Panc1 (cell line): Measurements from ENCODE around the gene C20orf141. TPM values are rescaled to one million over a fixed set of nuclear protein-coding genes. Genes with fewer than 3 reads are reported as not detected.
"Not testable (repeated sequence)": the region's sequence is repeated elsewhere in the genome, so short reads cannot be mapped to it uniquely, and the experiment has no call there.

Source experiments
- ATAC-seq: fragments of 200-7000 bp; cut with Tn5 transposase; 2 replicates; pipeline ENCODE4 v1.9.1; 2020; ENCODE audit warnings: mild to moderate bottlenecking, moderate library complexity
- BruUV-seq: library from RNA; stranded (reverse); fragments of 400-500 nt; replicated peaks from 2 replicates; lab custom pipeline; 2021; lab: Mats Ljungman, UMichigan
- CTCF ChIA-PET: fragments of 300-600 bp; sonication (Branson Sonifier 250); formaldehyde crosslinking; loops from one replicate; lab custom pipeline; 2022; ENCODE audit warnings: antibody characterized with exemption; lab: Charles Lee
- POLR2A ChIA-PET: fragments of 300-600 bp; sonication (Branson Sonifier 250); formaldehyde crosslinking; loops from one replicate; lab custom pipeline; 2022; ENCODE audit warnings: antibody characterized with exemption; lab: Charles Lee
- DNase-seq: peaks from one replicate; pipeline ENCODE4 v3.0.0-alpha.2; 2010; ENCODE audit warnings: low read depth, low spot score
- H3K27ac ChIP-seq: 2 replicates; pipeline ENCODE4 v1.5.1; 2011; ENCODE audit warnings: mild to moderate bottlenecking, low read length, inconsistent platforms
- H3K27me3 ChIP-seq: fragments of 200-500 bp; sonication (Bioruptor generic); 2 replicates; pipeline ENCODE4 v1.6.0; 2014; ENCODE audit warnings: low read length, inconsistent platforms; ENCODE audit not compliant: control insufficient read depth, insufficient read depth
- H3K36me3 ChIP-seq: fragments of 200-500 bp; sonication (Bioruptor generic); 2 replicates; pipeline ENCODE4 v1.5.1; 2014; ENCODE audit warnings: inconsistent platforms, mild to moderate bottlenecking, low read length, moderate library complexity; ENCODE audit not compliant: control insufficient read depth, insufficient read depth
- H3K4me1 ChIP-seq: 2 replicates; pipeline ENCODE4 v1.5.1; 2011; ENCODE audit warnings: inconsistent platforms, mild to moderate bottlenecking, low read length, moderate library complexity; ENCODE audit not compliant: control insufficient read depth, insufficient read depth
- H3K4me3 ChIP-seq, 2 experiments: 2 replicates each; pipeline ENCODE4 v1.5.1; 2011 to 2012; ENCODE audit warnings: low read depth in 2 of 2, low read length in 2 of 2, mild to moderate bottlenecking in 2 of 2, inconsistent platforms in 1 of 2, moderate library complexity in 1 of 2
- H3K9me3 ChIP-seq: fragments of 200-500 bp; sonication (Bioruptor generic); 2 replicates; pipeline ENCODE4 v1.5.1; 2014; ENCODE audit warnings: low read depth, mild to moderate bottlenecking, inconsistent platforms, low read length, moderate library complexity; ENCODE audit not compliant: control insufficient read depth, insufficient read depth
- POLR2AphosphoS5 ChIP-seq: IDR thresholded peaks from 2 replicates; pipeline ENCODE4 v1.6.1; 2012; ENCODE audit warnings: mild to moderate bottlenecking, low read depth, low read length, moderate library complexity
- SIN3A ChIP-seq: IDR thresholded peaks from 2 replicates; pipeline ENCODE4 v1.6.1; 2012; ENCODE audit warnings: low read depth, mild to moderate bottlenecking, low read length, moderate library complexity, borderline replicate concordance; ENCODE audit not compliant: insufficient read depth
- TCF7L2 ChIP-seq: IDR thresholded peaks from 2 replicates; pipeline ENCODE4 v1.6.1; 2011; ENCODE audit warnings: mild to moderate bottlenecking, low read depth, low read length, inconsistent platforms
- in situ Hi-C: cut with HindIII; loops from 2 replicates; pipeline ENCODE4 v1.10.0; 2016; ENCODE audit warnings: low sequenced_read_pairs, low pct_unique_long_range_greater_than_20kb
- intact Hi-C: fragments of 100-400 bp; cut with micrococcal nuclease; formaldehyde crosslinking; loops from one replicate; pipeline ENCODE4 v1.10.0; 2022; ENCODE audit not compliant: unreplicated experiment
- total RNA-seq: library from RNA; stranded (reverse); gene quantifications from one replicate; pipeline ENCODE4 v1.2.1, GENCODE V29; 2021; ENCODE audit not compliant: unreplicated experiment
- TF ChIP-seq, protein P1 (sequence below): fragments of 450-650 bp; IDR thresholded peaks from 2 replicates; pipeline ENCODE4 v1.5.1; 2017; ENCODE audit warnings: mild to moderate bottlenecking
- TF ChIP-seq, protein P2 (sequence below), 2 experiments: IDR thresholded peaks; 2 replicates each; pipeline ENCODE4 v1.6.1; 2011 to 2012; ENCODE audit warnings: low read depth in 2 of 2, control low read depth in 1 of 2, low read length in 1 of 2, mild to moderate bottlenecking in 1 of 2, moderate library complexity in 1 of 2; ENCODE audit not compliant: insufficient read depth in 1 of 2

C20orf141 gene
- total RNA-seq, 1 experiment from 2014 or later: not detected

GRCh38 chr20:2806351-2806701 is 8.5 kb upstream of the C20orf141 start:
- POLR2A ChIA-PET: no interaction called here
- in situ Hi-C loops (no loop called here), intact Hi-C loops (no loop called here)
- Histone ChIP-seq H3K27me3 (peaks cover 4% of the 10 kb centered on the region; the same call in 1 of the 2 replicates), H3K27ac (no peak overlapping the region), H3K4me1 (no peaks in the 10 kb centered on the region), H3K9me3 (no peaks in the 10 kb centered on the region), H3K36me3 (no peaks in the 10 kb centered on the region), H3K4me3 (no peak overlapping the region)
- ATAC-seq (no peak), DNase-seq (no peak)
- CTCF ChIA-PET: no interaction called here
- TF ChIP-seq, protein P1, sequence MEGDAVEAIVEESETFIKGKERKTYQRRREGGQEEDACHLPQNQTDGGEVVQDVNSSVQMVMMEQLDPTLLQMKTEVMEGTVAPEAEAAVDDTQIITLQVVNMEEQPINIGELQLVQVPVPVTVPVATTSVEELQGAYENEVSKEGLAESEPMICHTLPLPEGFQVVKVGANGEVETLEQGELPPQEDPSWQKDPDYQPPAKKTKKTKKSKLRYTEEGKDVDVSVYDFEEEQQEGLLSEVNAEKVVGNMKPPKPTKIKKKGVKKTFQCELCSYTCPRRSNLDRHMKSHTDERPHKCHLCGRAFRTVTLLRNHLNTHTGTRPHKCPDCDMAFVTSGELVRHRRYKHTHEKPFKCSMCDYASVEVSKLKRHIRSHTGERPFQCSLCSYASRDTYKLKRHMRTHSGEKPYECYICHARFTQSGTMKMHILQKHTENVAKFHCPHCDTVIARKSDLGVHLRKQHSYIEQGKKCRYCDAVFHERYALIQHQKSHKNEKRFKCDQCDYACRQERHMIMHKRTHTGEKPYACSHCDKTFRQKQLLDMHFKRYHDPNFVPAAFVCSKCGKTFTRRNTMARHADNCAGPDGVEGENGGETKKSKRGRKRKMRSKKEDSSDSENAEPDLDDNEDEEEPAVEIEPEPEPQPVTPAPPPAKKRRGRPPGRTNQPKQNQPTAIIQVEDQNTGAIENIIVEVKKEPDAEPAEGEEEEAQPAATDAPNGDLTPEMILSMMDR: no peak
- no peak for TF ChIP-seq TCF7L2
- TF ChIP-seq POLR2AphosphoS5: no peak
- TF ChIP-seq SIN3A: no peak
- TF ChIP-seq, protein P2, sequence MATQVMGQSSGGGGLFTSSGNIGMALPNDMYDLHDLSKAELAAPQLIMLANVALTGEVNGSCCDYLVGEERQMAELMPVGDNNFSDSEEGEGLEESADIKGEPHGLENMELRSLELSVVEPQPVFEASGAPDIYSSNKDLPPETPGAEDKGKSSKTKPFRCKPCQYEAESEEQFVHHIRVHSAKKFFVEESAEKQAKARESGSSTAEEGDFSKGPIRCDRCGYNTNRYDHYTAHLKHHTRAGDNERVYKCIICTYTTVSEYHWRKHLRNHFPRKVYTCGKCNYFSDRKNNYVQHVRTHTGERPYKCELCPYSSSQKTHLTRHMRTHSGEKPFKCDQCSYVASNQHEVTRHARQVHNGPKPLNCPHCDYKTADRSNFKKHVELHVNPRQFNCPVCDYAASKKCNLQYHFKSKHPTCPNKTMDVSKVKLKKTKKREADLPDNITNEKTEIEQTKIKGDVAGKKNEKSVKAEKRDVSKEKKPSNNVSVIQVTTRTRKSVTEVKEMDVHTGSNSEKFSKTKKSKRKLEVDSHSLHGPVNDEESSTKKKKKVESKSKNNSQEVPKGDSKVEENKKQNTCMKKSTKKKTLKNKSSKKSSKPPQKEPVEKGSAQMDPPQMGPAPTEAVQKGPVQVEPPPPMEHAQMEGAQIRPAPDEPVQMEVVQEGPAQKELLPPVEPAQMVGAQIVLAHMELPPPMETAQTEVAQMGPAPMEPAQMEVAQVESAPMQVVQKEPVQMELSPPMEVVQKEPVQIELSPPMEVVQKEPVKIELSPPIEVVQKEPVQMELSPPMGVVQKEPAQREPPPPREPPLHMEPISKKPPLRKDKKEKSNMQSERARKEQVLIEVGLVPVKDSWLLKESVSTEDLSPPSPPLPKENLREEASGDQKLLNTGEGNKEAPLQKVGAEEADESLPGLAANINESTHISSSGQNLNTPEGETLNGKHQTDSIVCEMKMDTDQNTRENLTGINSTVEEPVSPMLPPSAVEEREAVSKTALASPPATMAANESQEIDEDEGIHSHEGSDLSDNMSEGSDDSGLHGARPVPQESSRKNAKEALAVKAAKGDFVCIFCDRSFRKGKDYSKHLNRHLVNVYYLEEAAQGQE (IDR thresholded peaks at IDR 0.05; ENCODE audit: insufficient read depth in 1 of 2, low read depth in 2 of 2, low read length in 1 of 2): no peak
- no TSS peak for BruUV-seq

DNA sequence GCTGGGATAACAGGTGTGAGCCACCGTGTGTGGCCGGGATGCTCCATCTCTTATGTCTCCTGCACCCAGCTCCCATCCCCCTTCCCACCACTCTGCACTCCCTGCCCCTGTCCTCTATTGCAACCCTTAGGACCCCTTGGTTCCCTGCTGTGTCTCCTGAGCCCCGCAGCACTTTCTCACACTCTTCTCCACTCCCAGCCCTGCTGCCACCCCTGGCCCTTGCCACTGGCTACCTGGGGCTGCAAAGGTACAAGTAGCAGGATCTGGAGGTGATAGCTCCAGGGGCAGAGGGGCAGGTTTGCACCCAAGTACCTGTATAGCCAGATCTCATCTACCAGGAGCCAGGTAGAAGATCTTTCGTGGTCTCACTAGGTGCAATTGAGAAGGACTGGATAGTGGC is 7.8 kb upstream of the C20orf141 start:
- TF ChIP-seq POLR2AphosphoS5: no peak
- TF ChIP-seq, protein P1: no peak
- no peak for TF ChIP-seq TCF7L2
- no peak for TF ChIP-seq SIN3A
- TF ChIP-seq, protein P2 (IDR thresholded peaks at IDR 0.05; ENCODE audit: insufficient read depth in 1 of 2, low read depth in 2 of 2, low read length in 1 of 2): no peak
- DNase-seq (no peak), ATAC-seq (no peak)
- ChIA-PET CTCF (no interaction called here), POLR2A (no interaction called here)
- in situ Hi-C loops: no loop called here
- BruUV-seq: no TSS peak
- Histone ChIP-seq H3K27ac (no peak overlapping the region), H3K36me3 (no peaks in the 10 kb centered on the region), H3K4me1 (no peaks in the 10 kb centered on the region), H3K27me3 (peaks cover 4% of the 10 kb centered on the region; the same call in 1 of the 2 replicates), H3K4me3 (no peak overlapping the region), H3K9me3 (peaks cover 2% of the 10 kb centered on the region; the same call in 1 of the 2 replicates)
- intact Hi-C loops: no loop called here

GRCh38 chr20:2807929-2808328 is 6.9 kb upstream of the C20orf141 start:
- in situ Hi-C loops, BruUV-seq, ATAC-seq, intact Hi-C loops, H3K4me1 ChIP-seq, H3K9me3 ChIP-seq, POLR2A ChIA-PET, H3K4me3 ChIP-seq, H3K27ac ChIP-seq, H3K27me3 ChIP-seq, DNase-seq, H3K36me3 ChIP-seq: not testable (repeated sequence)
- CTCF ChIA-PET: interaction anchor here (0.7 kb wide), 1 partner anchor 306 kb away, joined by 6 read pairs; no protein-coding TSS in a partner anchor
